ENCODE data around the gene PTPRD. TPM values are rescaled to one million over a fixed set of nuclear protein-coding genes. Genes with fewer than 3 reads are reported as not detected.

PTPRD gene
- total and polyA plus RNA-seq, 2 of the 4 experiments (the other 2 are of a cell fraction): 0.07 to 0.18 TPM

DNA sequence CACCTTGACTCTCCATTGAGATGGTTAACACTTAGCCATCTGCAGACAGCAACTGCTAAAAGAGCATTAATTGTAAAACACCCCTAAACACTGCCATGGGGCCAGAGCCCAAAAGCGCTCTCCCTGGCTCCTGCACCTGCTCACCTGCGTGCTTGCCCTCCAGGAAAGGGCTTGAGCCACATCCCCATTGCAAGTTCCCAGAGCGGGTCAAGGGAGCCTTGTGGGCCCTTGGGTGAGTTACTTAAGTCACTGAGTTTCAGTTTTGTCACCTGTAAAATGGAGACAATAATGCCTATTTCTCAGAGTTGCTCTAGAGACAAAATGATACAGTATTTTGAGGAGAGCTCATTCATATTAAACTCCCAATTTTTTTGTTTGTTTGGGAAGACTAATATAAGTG, 967.8 kb downstream of the PTPRD start:
- H2AK5ac ChIP-seq (ENCODE audit: low read depth, low read length): no peak overlapping the region
- no peak overlapping the region for H4K5ac ChIP-seq (ENCODE audit: low read depth, low read length)
- no peak overlapping the region for H3K14ac ChIP-seq (replicated peaks; ENCODE audit: low read depth, low read length)
- ATAC-seq (ENCODE audit: low read depth) (no peak), DNase-seq (no peak)
- no peak overlapping the region for H2BK120ac ChIP-seq (ENCODE audit: low read depth, low read length)
- no peak overlapping the region for H3K27ac ChIP-seq (ENCODE audit: insufficient read depth, low read length)
- H3K79me1 ChIP-seq (ENCODE audit: low read depth in 1 of 2, low read length in 2 of 2): no peaks in the 10 kb centered on the region
- ChIA-PET POLR2A (ENCODE audit: unreplicated experiment) (no interaction called here), CTCF (no interaction called here)
- no peak overlapping the region for H2BK20ac ChIP-seq (ENCODE audit: low read depth, low read length)
- intact Hi-C loops (cut with micrococcal nuclease): no loop called here
- no TSS peak for BruUV-seq (replicated peaks)
- H3K9ac ChIP-seq (ENCODE audit: low read depth, low read length): no peak overlapping the region
- TF ChIP-seq MAZ (IDR thresholded peaks at IDR 0.05; ENCODE audit: borderline replicate concordance, low read depth, low read length): no peak
- no peak for TF ChIP-seq RCOR1 (IDR thresholded peaks at IDR 0.05; ENCODE audit: insufficient replicate concordance, low read length)
- no peak for TF ChIP-seq MAFK (IDR thresholded peaks at IDR 0.05; ENCODE audit: low read depth, low read length)
- no peak for TF ChIP-seq SMC3 (IDR thresholded peaks at IDR 0.05; ENCODE audit: low read depth, low read length)
- TF ChIP-seq NFE2L2 (IDR thresholded peaks at IDR 0.05; ENCODE audit: low read depth, low read length): no peak
- H3K4me1 ChIP-seq (ENCODE audit: control insufficient read depth, insufficient read depth, low read length): no peaks in the 10 kb centered on the region
- in situ Hi-C loops (cut with MboI; ENCODE audit: low sequenced_read_pairs): no loop called here
- H3K56ac ChIP-seq (ENCODE audit: extremely low read depth, insufficient read depth, low read length): no peak overlapping the region
- no peaks in the 10 kb centered on the region for H3K9me1 ChIP-seq (ENCODE audit: insufficient read depth, low read length)
- no peak overlapping the region for H3K4me3 ChIP-seq (ENCODE audit: insufficient read depth, low read depth, low read length)
- no peaks in the 10 kb centered on the region for H4K20me1 ChIP-seq (ENCODE audit: insufficient read depth, low read length)
- dilution Hi-C loops (cut with HindIII; ENCODE audit: low sequenced_read_pairs, unreplicated experiment): no loop called here
- no peak overlapping the region for H2BK5ac ChIP-seq (ENCODE audit: low read depth, low read length, poor library complexity, severe bottlenecking)
- no peak overlapping the region for H3K4me2 ChIP-seq (ENCODE audit: low read depth, low read length)
- no peak overlapping the region for H4K8ac ChIP-seq (ENCODE audit: low read depth in 2 of 2, low read length in 2 of 2)
- H3K9me3 ChIP-seq (ENCODE audit: control insufficient read depth, insufficient read depth, low read length): peaks cover 4% of the 10 kb centered on the region; the same call in 1 of the 2 replicates
- no peak overlapping the region for H2AK9ac ChIP-seq (replicated peaks; ENCODE audit: low read depth, low read length, poor library complexity)
- no peak overlapping the region for H2AFZ ChIP-seq (replicated peaks; ENCODE audit: low read length, poor library complexity)
- H3K36me3 ChIP-seq (ENCODE audit: control insufficient read depth, insufficient read depth, low read length): no peaks in the 10 kb centered on the region
- H2BK15ac ChIP-seq (ENCODE audit: low read depth, low read length): no peak overlapping the region
- no peak overlapping the region for H3K23ac ChIP-seq (ENCODE audit: low read depth, low read length)
- no peak overlapping the region for H3K4ac ChIP-seq (ENCODE audit: low read depth, low read length)
- no CpG with 5 or more reads among the region's 3 CpGs for WGBS, 2 experiments (ENCODE audit: extremely low coverage in 2 of 2, insufficient read length in 1 of 2)
- H3K18ac ChIP-seq (ENCODE audit: low read depth, low read length): no peak overlapping the region
- no peak overlapping the region for H4K91ac ChIP-seq (ENCODE audit: insufficient read depth, low read depth, low read length)
- H3K27me3 ChIP-seq (ENCODE audit: control insufficient read depth, insufficient read depth, low read length): no peaks in the 10 kb centered on the region
